Right lobe of liver (tissue), 6 donors: ENCODE measurements around the gene KIF20B. TPM values are rescaled to one million over a fixed set of nuclear protein-coding genes. Genes with fewer than 3 reads are reported as not detected.

ENCODE experiments used
- ATAC-seq, 4 donors: fragments of 200-7000 bp; cut with Tn5 transposase; one replicate each; pipeline ENCODE4 v1.9.1; 2020; ENCODE audit warnings: mild to moderate bottlenecking in 4 of 4, moderate library complexity in 4 of 4
- DNase-seq, 3 donors: peaks; one replicate each; pipeline ENCODE4 v3.0.0-alpha.2; 2020
- H3K27ac ChIP-seq, 3 donors: fragments of 200-600 bp; one replicate each; pipeline ENCODE4 v1.8.0; 2022
- H3K27me3 ChIP-seq, 2 donors: fragments of 200-600 bp; one replicate each; pipeline ENCODE4 v1.8.0; 2022
- H3K36me3 ChIP-seq, 4 donors: fragments of 200-600 bp; sonication (generic) in 1 of 4; one replicate each; pipeline versions ENCODE4 v1.5.1 to v1.8.0; 2017 to 2022; ENCODE audit warnings: control low read depth in 1 of 4
- H3K4me1 ChIP-seq, 4 donors: fragments of 200-600 bp; sonication (generic) in 1 of 4; one replicate each; pipeline versions ENCODE4 v1.5.1 to v1.8.0; 2017 to 2022; ENCODE audit warnings: control low read depth in 1 of 4
- H3K4me3 ChIP-seq, 3 donors: fragments of 200-600 bp; one replicate each; pipeline ENCODE4 v1.8.0; 2022
- H3K9me3 ChIP-seq, 4 donors: fragments of 200-600 bp; sonication (generic) in 1 of 4; one replicate each; pipeline versions ENCODE4 v1.5.1 to v1.8.0; 2017 to 2022; ENCODE audit warnings: control low read depth in 1 of 4
- CTCF ChIP-seq, 4 donors: fragments of 200-600 bp in 3 of 4; fragments of 450-650 bp in 1 of 4; IDR thresholded peaks; one replicate each; pipeline versions ENCODE4 v1.5.1 to v1.8.0; 2016 to 2022; ENCODE audit warnings: antibody characterized with exemption in 4 of 4, mild to moderate bottlenecking in 2 of 4
- POLR2A ChIP-seq: fragments of 450-650 bp; IDR thresholded peaks from one replicate; pipeline ENCODE4 v1.6.1; 2017; ENCODE audit warnings: antibody characterized with exemption, mild to moderate bottlenecking
- WGBS: methylation state at CpG from one replicate; pipeline ENCODE4 v1.1.6; 2018; ENCODE audit warnings: low coverage, low lambda C conversion rate; ENCODE audit not compliant: insufficient coverage; ENCODE audit errors: missing lambda C conversion rate; 5-methylcytosine and 5-hydroxymethylcytosine counted together
- intact Hi-C, 2 donors: fragments of 100-400 bp; cut with DNase I; formaldehyde crosslinking; loops; one replicate each; pipeline versions ENCODE4 v1.11.2 to v1.14.1; 2022
- total RNA-seq, 6 experiments: library from RNA; depleted of rRNA in 2 of 6; stranded (reverse); fragments of >200 nt in 2 of 6; fragmentation: NEBNext Ultra II Directional in 3 of 6; extraction: Animal tissue kit (Norgen Biotek cat#: 25700) in 3 of 6; gene quantifications; one replicate each; pipeline versions ENCODE4 v1.1.0 to v1.2.4, GENCODE V29; 2016 to 2023
- donor health status: DM: no; HTN: yes; CAD: no.
- donor health status: DM: no; HTN: no; CAD: no.
- donor health status: DM: no; HTN: no; CAD: no.
- donor health status: DM: no; HTN: yes; CAD: no.
- donor health status: DM: no; HTN: yes; CAD: no.

Gene KIF20B
- total RNA-seq, 6 experiments from 2014 or later, result 0.97 to 3.4 (median 1.7) TPM

- TF ChIP-seq POLR2A, result no peak
- TF ChIP-seq CTCF (IDR thresholded peaks at IDR 0.05), result no peak
- no peaks in the 10 kb centered on the region for H3K9me3 ChIP-seq
- intact Hi-C loops, result no loop called here
- no peak for DNase-seq
- no peak overlapping the region for H3K4me3 ChIP-seq
- no peak overlapping the region for H3K27ac ChIP-seq
- no peaks in the 10 kb centered on the region for H3K27me3 ChIP-seq
- H3K4me1 ChIP-seq, result peaks cover 0 to 4% (median 0%) of the 10 kb centered on the region in 4 donors
- WGBS, result 94% methylated on average over 3 of the region's 3 CpGs
- H3K36me3 ChIP-seq, result no peaks in the 10 kb centered on the region
- no peak for ATAC-seq
These were observed 4.1 kb downstream of the KIF20B start for GRCh38 chr10:89705466-89705865.

- Histone ChIP-seq H3K27me3 (no peaks in the 10 kb centered on the region), H3K9me3 (no peaks in the 10 kb centered on the region), H3K27ac (no peak overlapping the region), H3K4me1 (no peaks in the 10 kb centered on the region), H3K36me3 (no peaks in the 10 kb centered on the region), H3K4me3 (no peak overlapping the region)
- TF ChIP-seq CTCF (IDR thresholded peaks at IDR 0.05), result no peak
- no peak for TF ChIP-seq POLR2A
- DNase-seq, result no peak
- no peak for ATAC-seq
- intact Hi-C loops, result no loop called here
These were observed 4.6 kb downstream of the KIF20B start for GRCh38 chr10:89706011-89706410.

- Histone ChIP-seq H3K27ac (no peak overlapping the region), H3K4me3 (no peak overlapping the region), H3K27me3 (no peaks in the 10 kb centered on the region), H3K9me3 (no peaks in the 10 kb centered on the region), H3K4me1 (no peaks in the 10 kb centered on the region), H3K36me3 (no peaks in the 10 kb centered on the region)
- TF ChIP-seq CTCF (IDR thresholded peaks at IDR 0.05) (no peak), POLR2A (no peak)
- intact Hi-C loops, result no loop called here
- WGBS, result 50% methylated on average over 1 of the region's 1 CpG
- ATAC-seq, result no peak
- DNase-seq, result no peak
These were observed 6.0 kb downstream of the KIF20B start for GRCh38 chr10:89707372-89707771.

GRCh38 chr10:89710753-89711152, 9.4 kb downstream of the KIF20B start:
- no peak overlapping the region for H3K4me3 ChIP-seq
- intact Hi-C loops, result no loop called here
- TF ChIP-seq POLR2A, result no peak
- no peak for TF ChIP-seq CTCF (IDR thresholded peaks at IDR 0.05)
- H3K27me3 ChIP-seq, result no peaks in the 10 kb centered on the region
- H3K4me1 ChIP-seq, result no peaks in the 10 kb centered on the region
- no peaks in the 10 kb centered on the region for H3K9me3 ChIP-seq
- no peaks in the 10 kb centered on the region for H3K36me3 ChIP-seq
- no peak for DNase-seq
- no peak for ATAC-seq
- WGBS, result 83% methylated on average over 3 of the region's 3 CpGs
- no peak overlapping the region for H3K27ac ChIP-seq

GRCh38 chr10:89734616-89735015, 33.2 kb downstream of the KIF20B start:
- ATAC-seq, result no peak
- TF ChIP-seq CTCF (IDR thresholded peaks at IDR 0.05), result no peak
- no peak for TF ChIP-seq POLR2A
- DNase-seq, result no peak
- Histone ChIP-seq H3K4me3 (no peak overlapping the region), H3K27me3 (no peaks in the 10 kb centered on the region), H3K9me3 (no peaks in the 10 kb centered on the region), H3K36me3 (no peaks in the 10 kb centered on the region), H3K4me1 (no peaks in the 10 kb centered on the region), H3K27ac (no peak overlapping the region)
- intact Hi-C loops, result no loop called here
- WGBS, result 91% methylated on average over 3 of the region's 3 CpGs
